Measurements from ENCODE around the gene FURIN. TPM values are rescaled to one million over a fixed set of nuclear protein-coding genes. Genes with fewer than 3 reads are reported as not detected.

Gene FURIN
- total and polyA plus RNA-seq, 9 of the 15 experiments (the other 6 are each of a cell fraction or from before 2014, with no cell fraction given), result 0.92 to 99.9 (median 34.8) TPM

DNA sequence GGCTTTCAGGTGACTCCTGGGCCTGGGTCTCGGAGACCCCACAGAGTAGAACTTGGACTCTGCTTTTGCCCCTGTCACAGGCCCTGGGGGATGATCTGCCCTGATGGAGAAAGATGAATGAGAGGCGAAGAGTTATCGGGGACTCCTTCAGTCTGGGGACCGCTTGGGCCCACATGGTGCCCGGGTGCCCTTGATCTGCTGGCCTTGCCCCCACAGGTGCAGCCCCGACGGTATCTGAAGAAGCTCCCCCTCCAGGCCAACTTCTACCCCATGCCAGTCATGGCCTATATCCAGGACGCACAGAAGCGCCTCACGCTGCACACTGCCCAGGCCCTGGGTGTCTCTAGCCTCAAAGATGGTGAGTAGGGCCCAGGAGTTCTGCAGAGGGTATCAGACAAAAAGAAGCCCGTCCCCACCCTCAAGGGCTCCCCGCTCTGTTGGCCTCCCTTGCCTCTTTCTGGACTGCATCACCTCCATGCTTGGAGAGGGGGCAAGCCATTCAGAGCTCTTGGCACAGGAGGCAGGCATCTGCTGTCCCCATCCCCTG, 45.1 kb downstream of the FURIN start:
- ChIA-PET CTCF (ENCODE audit: low intra/inter-chr PET ratio) (no interaction called here), POLR2A (interaction anchor here (0.6 to 4.7 kb wide), 7 partner anchors 9 to 1671 kb away, joined by 3 to 54 read pairs (median 6); partner anchors contain the start of genes HDDC3, MAN2A2 and UNC45A)
- BruUV-seq (replicated peaks), result no TSS peak
- no peaks in the 10 kb centered on the region for H3K27me3 ChIP-seq (ENCODE audit: control insufficient read depth in 2 of 2, insufficient read depth in 2 of 2, low read length in 2 of 2)
- peaks cover 6% of the 10 kb centered on the region; the same call in 2 of the 3 replicates for H3K79me2 ChIP-seq (ENCODE audit: control insufficient read depth, insufficient read depth, low read length)
- no peaks in the 10 kb centered on the region for H3K9me3 ChIP-seq (replicated peaks; ENCODE audit: control insufficient read depth, insufficient read depth, low read depth, low read length)
- TF ChIP-seq HDAC3 (IDR thresholded peaks at IDR 0.05; ENCODE audit: borderline replicate concordance, partially characterized antibody) (no peak), POLR2G (IDR thresholded peaks at IDR 0.05; ENCODE audit: low read depth, low read length) (0 out of 2 replicates have a peak, but pooled peaks have one; percentile 33), RBFOX2 (IDR thresholded peaks at IDR 0.05; ENCODE audit: low read depth, low read length) (peak; percentile 54; the same call in 1 of the 2 replicates)
- H3K9ac ChIP-seq (ENCODE audit: insufficient read depth in 1 of 2, low read depth in 2 of 2, low read length in 2 of 2), result no peak overlapping the region
- no peaks in the 10 kb centered on the region for H3K9me1 ChIP-seq (ENCODE audit: control insufficient read depth, insufficient read depth, low read length)
- ATAC-seq (no peak), DNase-seq (ENCODE audit: extremely low read depth in 1 of 4, low spot score in 3 of 4) (no peak), FAIRE-seq (no peak)
- no peaks in the 10 kb centered on the region for H4K20me1 ChIP-seq (replicated peaks; ENCODE audit: control insufficient read depth, insufficient read depth, low read length)
- peaks cover 17 to 43% of the 10 kb centered on the region in 2 experiments for H3K4me1 ChIP-seq (replicated peaks in 1 of 2; ENCODE audit: control insufficient read depth in 2 of 2, insufficient read depth in 2 of 2, low read length in 2 of 2)
- in situ Hi-C loops (cut with MboI), result no loop called here
- H3K27ac ChIP-seq (ENCODE audit: extremely low read depth, low read depth, low read length), result no peak overlapping the region
- H2AFZ ChIP-seq (ENCODE audit: low read depth, low read length), result no peak overlapping the region
- WGBS (ENCODE audit: insufficient coverage, low coverage, missing lambda C conversion rate), result 93% methylated on average over 12 of the region's 12 CpGs
- no peak overlapping the region for H3K4me2 ChIP-seq (ENCODE audit: insufficient read depth, low read length)
- peaks cover 98% of the 10 kb centered on the region for H3K36me3 ChIP-seq (ENCODE audit: control insufficient read depth, insufficient read depth, low read length)
- intact Hi-C loops (cut with micrococcal nuclease), result no loop called here
- no peak overlapping the region for H3K4me3 ChIP-seq

All from K562 (cell line).